DMS 273 treated with DMSO at 0.1 percent for 48 hours (cell line): ENCODE data around the gene WDR91.

Experiments
- DNase-seq: peaks from one replicate; lab custom pipeline; 2025; lab: John Stamatoyannopoulos, UW

WDR91 gene

DNA sequence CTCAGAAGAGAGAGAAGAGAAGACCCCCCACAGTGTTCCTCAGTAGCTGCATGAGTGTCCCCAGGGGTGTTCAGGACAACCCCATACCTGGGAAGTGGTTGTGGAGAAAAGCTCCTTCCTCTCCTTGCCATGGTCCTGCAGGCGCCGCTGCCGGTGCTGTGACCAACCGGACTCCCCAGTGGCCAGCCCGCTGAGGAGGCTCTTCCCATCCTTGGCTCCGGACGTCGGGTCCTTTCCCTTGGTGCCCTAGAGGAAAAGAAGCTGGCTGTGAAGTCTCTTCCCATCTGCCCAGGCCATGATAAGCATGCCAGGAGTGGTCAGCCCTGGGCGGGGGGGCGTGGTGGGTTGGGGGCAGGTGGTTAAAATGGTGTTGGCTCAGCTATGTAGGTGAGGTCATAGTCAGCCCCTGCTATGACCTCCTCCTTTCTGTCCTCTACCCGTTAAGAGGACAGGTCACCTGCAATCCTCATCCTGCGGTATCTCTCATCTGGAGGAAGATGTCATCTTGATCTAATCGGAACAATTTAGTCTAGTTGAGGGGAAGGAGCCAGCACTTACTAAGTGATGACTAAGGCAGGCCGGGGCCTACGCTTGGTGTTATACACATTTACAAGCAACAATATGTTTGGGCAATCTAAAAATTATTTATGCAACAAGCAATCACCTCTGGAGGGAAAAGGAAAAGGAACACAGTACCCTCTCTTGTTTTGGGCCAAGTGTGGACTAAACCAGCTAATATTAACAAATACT is 13.2 kb downstream of the WDR91 start:
- DNase-seq = no peak

DNA sequence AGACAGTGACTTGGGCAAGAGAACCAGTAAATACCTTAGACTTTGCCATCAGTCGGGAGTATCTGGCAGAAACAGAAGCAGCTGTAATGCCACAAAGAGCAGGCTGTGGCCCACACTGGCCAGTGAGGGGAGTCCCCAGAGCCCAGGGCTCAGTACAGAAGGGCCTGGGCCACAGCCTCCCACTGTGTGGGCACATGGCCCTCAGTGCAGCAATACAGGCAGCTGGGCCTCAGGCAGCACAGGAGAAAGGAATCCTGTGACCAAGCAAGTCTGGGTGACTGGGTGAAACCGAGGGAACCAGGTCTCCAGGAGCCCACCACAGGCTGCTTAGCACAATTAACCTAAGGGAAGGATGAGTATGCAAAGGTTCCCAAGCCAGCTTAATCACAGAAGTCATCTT is 14.0 kb downstream of the WDR91 start:
- DNase-seq = no peak

- no peak for DNase-seq
Observed at GRCh38 chr7:135195968-135196629, 15.2 kb downstream of the WDR91 start.

GRCh38 chr7:135195156-135195555 is 16.2 kb downstream of the WDR91 start:
- DNase-seq = no peak

GRCh38 chr7:135194494-135195095 is 16.7 kb downstream of the WDR91 start:
- DNase-seq = no peak

DNA sequence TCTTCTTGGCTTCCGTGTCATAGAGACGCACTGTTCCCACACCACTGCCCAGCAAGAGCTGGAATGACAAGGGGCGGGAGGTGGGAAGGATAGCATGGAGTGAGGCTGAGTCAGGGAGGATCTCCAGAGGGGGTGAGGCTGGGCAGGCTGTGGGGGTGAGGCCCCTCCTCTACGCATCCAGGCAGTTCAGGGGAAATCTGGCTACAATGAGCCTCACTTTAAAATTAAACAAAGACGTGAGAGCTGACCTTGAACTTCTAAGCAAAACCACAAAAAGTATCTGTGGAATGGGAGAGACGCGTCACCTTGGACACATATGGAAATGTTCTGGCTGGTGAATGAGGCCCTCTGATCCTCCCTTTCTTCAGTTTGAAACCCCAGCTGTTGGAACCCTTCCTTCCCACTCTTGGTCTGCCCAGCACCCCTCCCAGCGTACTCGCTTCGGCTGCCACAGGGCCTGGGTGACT is 17.7 kb downstream of the WDR91 start:
- DNase-seq = no peak

GRCh38 chr7:135192914-135193536 is 18.3 kb downstream of the WDR91 start:
- DNase-seq = no peak

DNA sequence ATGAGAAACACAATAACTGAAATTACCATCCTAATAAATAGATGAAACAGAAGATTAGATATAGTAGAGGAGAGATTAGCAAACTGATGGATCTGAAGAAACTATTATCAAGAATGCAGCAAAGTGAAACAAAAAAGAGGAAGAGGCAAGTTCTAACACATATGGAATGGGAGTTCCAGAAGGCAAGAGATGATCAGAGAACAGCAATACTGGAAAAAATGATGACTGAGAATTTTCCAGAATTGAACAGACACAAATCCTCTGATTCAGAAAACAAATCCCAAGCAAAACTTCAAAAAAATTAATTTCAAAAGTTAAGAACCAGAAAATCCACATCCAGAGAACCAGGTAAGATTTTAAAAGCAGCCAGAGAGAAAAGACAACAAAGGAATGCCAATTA is 20.6 kb downstream of the WDR91 start:
- no peak for DNase-seq

DNA sequence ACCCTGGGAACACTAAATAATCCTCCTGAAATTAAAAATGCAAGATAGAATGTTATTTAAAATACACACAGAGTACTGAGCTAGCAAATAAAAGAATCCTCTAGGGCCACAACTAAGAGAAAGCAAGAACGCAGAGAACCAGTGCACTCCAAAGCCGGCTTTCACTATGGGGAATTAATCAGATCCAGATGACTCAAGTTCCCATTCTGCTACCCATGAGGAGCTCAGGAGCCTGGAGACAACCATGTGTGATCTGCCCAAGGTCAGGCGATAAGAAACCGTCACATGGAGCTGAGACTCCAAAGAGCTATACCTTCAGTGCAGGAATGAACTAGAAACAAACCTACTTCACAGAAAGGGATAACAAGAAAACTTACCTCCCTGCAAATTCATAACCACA is 21.4 kb downstream of the WDR91 start:
- no peak for DNase-seq

DNA sequence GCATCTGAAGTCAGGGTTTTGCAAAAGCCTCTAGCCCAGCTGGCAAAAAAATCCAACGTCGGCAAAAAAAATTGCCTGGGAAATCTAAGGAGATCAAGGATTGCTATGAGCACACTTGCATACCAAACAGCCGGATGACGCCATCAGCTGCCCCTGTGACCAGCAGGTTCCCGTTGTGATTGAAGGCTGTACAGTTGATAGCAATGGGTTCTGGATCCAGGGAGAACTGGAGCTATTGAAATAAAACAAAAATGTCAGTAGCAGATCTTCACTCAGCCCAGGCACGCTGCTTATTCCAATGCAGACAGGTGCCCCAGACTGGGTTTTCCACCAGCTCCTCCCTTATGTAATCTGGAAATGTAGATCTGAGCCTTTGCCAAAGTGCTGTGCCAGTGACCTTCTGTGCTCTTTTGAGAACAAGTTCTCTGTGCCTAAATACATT is 22.1 kb downstream of the WDR91 start:
- no peak for DNase-seq

- DNase-seq = no peak
Observed at GRCh38 chr7:135188298-135188984, 22.9 kb downstream of the WDR91 start.

GRCh38 chr7:135186841-135187253 is 24.5 kb downstream of the WDR91 start:
- DNase-seq = no peak

DNA sequence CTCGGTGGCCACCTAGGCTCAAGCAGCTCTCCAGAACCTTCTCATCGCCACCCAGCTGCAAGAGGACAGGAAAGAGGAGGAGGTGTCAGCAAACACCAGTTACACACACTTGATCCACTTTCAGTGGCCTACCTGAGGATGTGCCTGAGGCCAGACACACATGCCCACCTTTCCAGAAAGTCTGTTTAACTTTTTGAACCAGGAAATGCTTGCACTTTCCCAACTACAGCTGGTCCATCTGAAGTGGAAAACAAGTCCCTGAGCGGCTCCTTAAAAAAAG is 25.1 kb downstream of the WDR91 start:
- DNase-seq = no peak

DNA sequence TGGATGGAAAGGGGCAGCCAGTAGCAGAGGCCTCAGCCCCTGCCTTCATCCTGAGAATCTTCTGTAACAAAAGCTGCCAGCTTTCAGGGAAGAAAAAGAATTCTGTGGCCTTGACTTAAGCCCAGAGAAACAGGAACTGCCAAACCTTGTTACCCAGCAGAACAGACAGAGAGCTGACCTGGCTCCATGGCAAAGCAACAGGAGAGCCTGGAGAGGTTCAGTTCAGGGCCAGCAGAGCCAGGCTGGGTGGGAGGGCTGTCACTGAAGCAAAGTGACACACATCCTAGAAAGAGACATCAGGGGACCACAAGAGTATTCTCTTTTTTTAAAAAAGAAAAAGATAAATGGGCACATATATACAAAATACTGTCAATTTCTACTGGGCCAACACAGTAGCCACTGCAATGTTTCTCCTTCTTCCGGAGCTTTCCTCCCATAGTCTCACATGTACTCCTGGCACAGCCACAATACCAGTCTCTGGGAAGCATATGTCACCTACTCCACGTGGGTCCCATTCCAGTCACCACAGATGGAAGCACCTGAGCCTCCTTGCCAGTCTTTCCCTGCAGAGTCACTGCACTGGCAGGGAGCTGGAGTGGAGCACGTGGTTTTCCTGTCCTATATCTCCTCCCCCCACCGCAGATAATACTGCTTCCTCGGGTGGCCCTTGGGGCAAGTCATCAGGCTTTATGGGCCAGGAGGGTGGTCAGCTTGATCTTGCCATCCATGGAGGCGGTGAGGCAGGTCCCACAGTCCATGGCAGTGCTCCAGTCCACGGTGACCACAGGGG is 25.7 kb downstream of the WDR91 start:
- no peak for DNase-seq

DNA sequence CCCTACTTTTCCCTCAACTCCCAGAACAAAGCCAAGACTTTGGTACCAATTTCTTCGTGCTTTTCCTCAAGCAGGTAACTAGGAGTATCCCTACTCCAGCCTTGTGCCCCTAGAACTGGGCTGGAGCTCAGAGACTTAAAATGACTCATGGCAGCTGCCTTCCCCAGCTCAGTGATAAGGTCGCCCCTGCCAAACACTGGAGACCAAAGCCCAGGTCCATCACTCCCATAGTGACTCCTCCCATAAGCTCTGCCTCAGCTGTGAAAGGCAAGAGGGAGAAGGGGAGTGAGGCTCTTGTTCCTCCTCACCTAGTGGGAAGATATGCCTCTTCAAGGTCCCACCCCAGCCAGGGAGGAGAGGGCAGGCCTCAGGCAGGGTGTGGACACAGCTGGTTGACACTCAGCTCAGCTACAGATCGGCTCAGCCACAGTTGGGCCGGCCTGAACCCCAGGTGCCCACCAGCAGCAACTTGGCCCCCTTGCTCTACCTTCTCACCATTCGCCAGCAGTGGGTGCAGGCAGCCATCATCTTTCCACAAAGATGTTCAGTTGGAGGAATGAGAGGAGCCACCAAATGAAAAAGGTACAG is 27.0 kb downstream of the WDR91 start:
- no peak for DNase-seq

GRCh38 chr7:135183478-135183877 is 27.8 kb downstream of the WDR91 start:
- no peak for DNase-seq

DNA sequence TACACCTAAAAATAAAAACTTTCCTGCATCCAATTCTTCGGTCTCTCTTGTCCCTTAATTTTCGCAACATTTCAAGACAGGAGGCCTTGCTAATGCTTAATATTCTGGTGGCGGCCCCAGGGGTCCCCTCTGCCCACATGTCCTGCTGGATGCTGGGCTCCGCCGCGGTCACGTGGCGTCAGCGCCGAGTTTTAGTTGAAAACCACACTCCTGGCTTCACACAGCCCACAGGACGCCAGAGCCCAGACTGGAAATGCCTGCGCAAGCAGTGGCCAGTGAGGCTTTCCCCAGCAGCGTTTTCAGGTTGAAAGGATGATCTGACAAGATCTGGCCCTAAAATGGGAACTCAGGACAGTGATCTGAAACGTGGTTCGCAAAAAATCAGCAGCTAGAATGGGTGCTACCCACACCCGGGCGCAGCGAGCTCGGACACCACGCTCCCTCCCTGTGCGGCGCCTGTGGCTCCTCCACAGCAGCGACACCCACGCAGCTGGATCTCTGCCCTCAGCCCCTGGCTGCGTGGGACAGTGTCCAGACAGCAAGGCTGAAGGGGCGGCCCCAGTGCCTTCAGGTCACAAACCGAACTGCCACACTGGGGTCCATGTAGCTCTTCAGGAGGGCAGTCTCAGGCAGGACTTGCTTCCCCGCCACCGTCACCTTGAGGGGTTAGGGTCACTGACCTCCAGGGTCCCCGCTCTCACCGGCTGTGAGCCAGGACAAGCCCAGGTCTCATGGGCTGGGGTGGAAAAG is 29.2 kb downstream of the WDR91 start:
- DNase-seq = no peak

GRCh38 chr7:135181261-135181928 is 29.9 kb downstream of the WDR91 start:
- no peak for DNase-seq

DNA sequence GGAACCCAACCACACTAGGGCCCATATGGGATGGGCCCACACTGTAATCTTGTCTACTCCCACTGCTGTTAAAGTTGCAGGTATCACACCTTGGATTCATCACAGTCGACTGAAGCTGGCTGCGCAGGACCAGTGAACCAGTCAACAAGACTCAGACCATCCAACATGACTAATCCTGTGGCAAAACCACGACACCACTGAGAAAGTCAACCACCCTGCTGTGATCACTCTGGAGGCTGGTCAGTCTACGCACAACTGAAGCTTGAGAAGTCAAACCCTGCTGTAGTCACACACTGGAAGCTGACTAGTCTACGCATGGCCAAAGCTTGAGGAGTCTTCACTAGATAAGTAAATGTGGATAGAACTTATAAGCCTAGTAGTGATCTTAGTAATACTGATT is 31.2 kb downstream of the WDR91 start:
- no peak for DNase-seq
